Vagina (tissue), 2 donors: Measurements from ENCODE around the gene KRT3.

ENCODE experiments used
- CTCF ChIP-seq, 3 experiments: fragments of 450-650 bp in 2 of 3; fragments of 200-600 bp in 1 of 3; sonication (generic) in 1 of 3; IDR thresholded peaks; one replicate each; pipeline ENCODE4 v1.5.1; 2017 to 2019; ENCODE audit warnings: antibody characterized with exemption in 3 of 3, mild to moderate bottlenecking in 2 of 3, moderate library complexity in 2 of 3
- POLR2A ChIP-seq, 2 donors: fragments of 450-650 bp; IDR thresholded peaks; one replicate each; pipeline ENCODE4 v1.6.1; 2017; ENCODE audit warnings: antibody characterized with exemption in 2 of 2, mild to moderate bottlenecking in 2 of 2, moderate library complexity in 2 of 2
- POLR2AphosphoS5 ChIP-seq, 2 donors: sonication (generic); formaldehyde crosslinking; IDR thresholded peaks; one replicate each; pipeline ENCODE4 v1.9.0; 2017; ENCODE audit warnings: antibody characterized with exemption in 2 of 2, mild to moderate bottlenecking in 2 of 2, low read depth in 1 of 2; ENCODE audit not compliant: insufficient read depth in 1 of 2

- TF ChIP-seq POLR2AphosphoS5 (IDR thresholded peaks at IDR 0.05; ENCODE audit: insufficient read depth in 1 of 2, low read depth in 1 of 2) (no peak), POLR2A (IDR thresholded peaks at IDR 0.05) (no peak), CTCF (IDR thresholded peaks at IDR 0.05) (no peak)
Measured at GRCh38 chr12:52823761-52824450, 28.0 kb upstream of the KRT3 start.
